ENCODE results near the gene FAM83D. TPM values are rescaled to one million over a fixed set of nuclear protein-coding genes. Genes with fewer than 3 reads are reported as not detected.

FAM83D gene
- total and polyA plus RNA-seq, 2 experiments from 2014 or later, result 33.3 to 91.3 TPM

GRCh38 chr20:38883981-38884733 is 42.1 kb upstream of the FAM83D start:
- Histone ChIP-seq H3K79me2 (replicated peaks; ENCODE audit: insufficient read depth) (no peaks in the 10 kb centered on the region), H2AFZ (no peak overlapping the region), H3K4me1 (ENCODE audit: insufficient read depth) (no peaks in the 10 kb centered on the region), H3K4me2 (no peak overlapping the region), H3K27ac (ENCODE audit: low read depth) (no peak overlapping the region), H4K20me1 (replicated peaks; ENCODE audit: insufficient read depth) (no peaks in the 10 kb centered on the region; the same call in 1 of the 2 replicates), H3K27me3 (ENCODE audit: insufficient read depth) (no peaks in the 10 kb centered on the region), H3K9me2 (ENCODE audit: insufficient read depth) (no peaks in the 10 kb centered on the region), H3K4me3 (no peak overlapping the region), H3K36me3 (ENCODE audit: insufficient read depth) (no peaks in the 10 kb centered on the region), H3F3A (replicated peaks; ENCODE audit: low read depth) (no peaks in the 10 kb centered on the region)
- DNase-seq (ENCODE audit: low spot score) (no peak), ATAC-seq (no peak)
- Mint-ChIP-seq H3K36me3 (ENCODE audit: low read depth) (no peaks in the 10 kb centered on the region), H3K4me3 (no peak overlapping the region), H3K27ac (no peak overlapping the region), H3K4me1 (peaks cover 12% of the 10 kb centered on the region), H3K9me3 (no peaks in the 10 kb centered on the region), H3K27me3 (ENCODE audit: insufficient read depth, low read depth, poor library complexity) (peaks cover 13% of the 10 kb centered on the region)
- TF ChIP-seq ZNF114 (CRISPR knock-in tag; IDR thresholded peaks at IDR 0.05) (no peak), STAT1 (IDR thresholded peaks at IDR 0.05; ENCODE audit: unreplicated experiment) (no peak), ZNF462 (CRISPR knock-in tag; IDR thresholded peaks at IDR 0.05) (no peak), JUNB (IDR thresholded peaks at IDR 0.05; ENCODE audit: unreplicated experiment) (no peak), CREB1 (CRISPR knock-in tag; IDR thresholded peaks at IDR 0.05; ENCODE audit: low read depth) (no peak), NANOG (IDR thresholded peaks at IDR 0.05; ENCODE audit: borderline replicate concordance) (no peak), CTCF (conservative IDR thresholded peaks at IDR 0.05; ENCODE audit: low read depth in 2 of 2) (no peak), EZH2 (IDR thresholded peaks at IDR 0.05; ENCODE audit: low read depth, unreplicated experiment) (no peak), REST (IDR thresholded peaks at IDR 0.05; ENCODE audit: unreplicated experiment) (no peak), EZH2phosphoT487 (IDR thresholded peaks at IDR 0.05; ENCODE audit: unreplicated experiment) (no peak)

Data from GM23338 (cell line).